ENCODE results near the gene CCDC93. TPM values are rescaled to one million over a fixed set of nuclear protein-coding genes. Genes with fewer than 3 reads are reported as not detected.

The CCDC93 gene
- total and polyA plus RNA-seq, 2 of the 4 experiments (the other 2 are of a cell fraction) = 8.1 to 17.2 TPM

GRCh38 chr2:117982376-117983033 lies 31.4 kb downstream of the CCDC93 start:
- no peak overlapping the region for H2BK15ac ChIP-seq (ENCODE audit: low read depth, low read length)
- H3K4me2 ChIP-seq (ENCODE audit: low read depth, low read length) = no peak overlapping the region
- H3K9ac ChIP-seq (ENCODE audit: low read depth, low read length) = no peak overlapping the region
- dilution Hi-C loops (cut with HindIII; ENCODE audit: low sequenced_read_pairs, unreplicated experiment) (no loop called here), intact Hi-C loops (cut with micrococcal nuclease) (no loop called here), in situ Hi-C loops (cut with MboI; ENCODE audit: low sequenced_read_pairs) (no loop called here)
- no peak overlapping the region for H2BK20ac ChIP-seq (ENCODE audit: low read depth, low read length)
- H2AFZ ChIP-seq (replicated peaks; ENCODE audit: low read length, poor library complexity) = no peak overlapping the region
- ATAC-seq (ENCODE audit: low read depth) (no peak), DNase-seq (no peak)
- no peak overlapping the region for H3K14ac ChIP-seq (replicated peaks; ENCODE audit: low read depth, low read length)
- H2AK5ac ChIP-seq (ENCODE audit: low read depth, low read length) = no peak overlapping the region
- H3K56ac ChIP-seq (ENCODE audit: extremely low read depth, insufficient read depth, low read length) = no peak overlapping the region
- no CpG with 5 or more reads among the region's 5 CpGs for WGBS, 2 experiments (ENCODE audit: extremely low coverage in 2 of 2, insufficient read length in 1 of 2)
- no peak overlapping the region for H2BK120ac ChIP-seq (ENCODE audit: low read depth, low read length)
- no peaks in the 10 kb centered on the region for H3K9me3 ChIP-seq (ENCODE audit: control insufficient read depth, insufficient read depth, low read length)
- H3K4ac ChIP-seq (ENCODE audit: low read depth, low read length) = no peak overlapping the region
- no peak overlapping the region for H2AK9ac ChIP-seq (replicated peaks; ENCODE audit: low read depth, low read length, poor library complexity)
- no peaks in the 10 kb centered on the region; the same call in 1 of the 2 replicates for H4K20me1 ChIP-seq (ENCODE audit: insufficient read depth, low read length)
- no peak overlapping the region for H3K23ac ChIP-seq (ENCODE audit: low read depth, low read length)
- no peak overlapping the region for H4K8ac ChIP-seq (ENCODE audit: low read depth in 2 of 2, low read length in 2 of 2)
- no TSS peak for BruUV-seq (replicated peaks)
- ChIA-PET POLR2A (ENCODE audit: unreplicated experiment) (no interaction called here), CTCF (interaction anchor here (0.6 kb wide), 1 partner anchor 21 kb away, joined by 3 read pairs; no protein-coding TSS in a partner anchor)
- H3K9me1 ChIP-seq (ENCODE audit: insufficient read depth, low read length) = peaks cover 6% of the 10 kb centered on the region; the same call in 1 of the 2 replicates
- H3K27ac ChIP-seq (ENCODE audit: insufficient read depth, low read length) = no peak overlapping the region
- TF ChIP-seq RFX5 (IDR thresholded peaks at IDR 0.05; ENCODE audit: low read depth, low read length) = no peak
- TF ChIP-seq CTCF (conservative IDR thresholded peaks at IDR 0.05; ENCODE audit: low read depth, low read length) = no peak
- no peak for TF ChIP-seq CEBPB (IDR thresholded peaks at IDR 0.05; ENCODE audit: low read depth, low read length)
- no peak for TF ChIP-seq MAZ (IDR thresholded peaks at IDR 0.05; ENCODE audit: borderline replicate concordance, low read depth, low read length)
- TF ChIP-seq RCOR1 (IDR thresholded peaks at IDR 0.05; ENCODE audit: insufficient replicate concordance, low read length) = no peak
- H3K79me1 ChIP-seq (ENCODE audit: low read depth in 1 of 2, low read length in 2 of 2) = peaks cover 2 to 12% of the 10 kb centered on the region in 2 experiments; a peak in 2 of 4 replicates
- H2BK5ac ChIP-seq (ENCODE audit: low read depth, low read length, poor library complexity, severe bottlenecking) = no peak overlapping the region
- no peak overlapping the region for H4K5ac ChIP-seq (ENCODE audit: low read depth, low read length)
- no peak overlapping the region for H4K91ac ChIP-seq (ENCODE audit: insufficient read depth, low read depth, low read length)
- H3K4me1 ChIP-seq (ENCODE audit: control insufficient read depth, insufficient read depth, low read length) = peaks cover 12% of the 10 kb centered on the region
- no peak overlapping the region for H3K4me3 ChIP-seq (ENCODE audit: insufficient read depth, low read depth, low read length)
- no peak overlapping the region for H3K18ac ChIP-seq (ENCODE audit: low read depth, low read length)
- no peaks in the 10 kb centered on the region for H3K27me3 ChIP-seq (ENCODE audit: control insufficient read depth, insufficient read depth, low read length)
- peaks cover 10% of the 10 kb centered on the region for H3K36me3 ChIP-seq (ENCODE audit: control insufficient read depth, insufficient read depth, low read length)

Data from IMR-90 (cell line).